SU-DHL-6 (cell line): ENCODE data around the gene DSN1.

Experiments used
- H2AFZ ChIP-seq: fragments of 200-600 bp; sonication (generic); 2 replicates; pipeline ENCODE4 v1.6.1; 2014; ENCODE audit warnings: low read depth, mild to moderate bottlenecking, moderate library complexity, mixed read lengths, antibody characterized with exemption, low read length; ENCODE audit not compliant: severe bottlenecking
- H3F3A ChIP-seq: fragments of 200-600 bp; shearing (Covaris generic); 2 replicates; pipeline ENCODE4 v1.6.0; 2016; ENCODE audit warnings: antibody characterized with exemption, mild to moderate bottlenecking; ENCODE audit not compliant: insufficient read depth
- H3K27ac ChIP-seq: fragments of 200-600 bp; sonication (generic); 2 replicates; pipeline ENCODE4 v1.5.1; 2016; ENCODE audit warnings: low read depth, mild to moderate bottlenecking, low read length, moderate library complexity, mixed read lengths
- H3K27me3 ChIP-seq: fragments of 200-600 bp; sonication (generic), shearing (Covaris generic); 2 replicates; pipeline ENCODE4 v1.6.0; 2014; ENCODE audit warnings: mild to moderate bottlenecking, low read length
- H3K36me3 ChIP-seq: fragments of 200-600 bp; sonication (generic); 2 replicates; pipeline ENCODE4 v1.6.1; 2014; ENCODE audit warnings: mild to moderate bottlenecking, low read length, mixed read lengths
- H3K4me2 ChIP-seq: fragments of 300-600, 200-600 bp; shearing (Covaris generic), sonication (generic); 2 replicates; pipeline ENCODE4 v1.6.0; 2014; ENCODE audit warnings: low read length, low read depth, mild to moderate bottlenecking; ENCODE audit not compliant: poor library complexity, severe bottlenecking
- H3K4me3 ChIP-seq: fragments of 200-600 bp; sonication (generic); 2 replicates; pipeline ENCODE4 v1.5.1; 2014; ENCODE audit warnings: antibody characterized with exemption, low read length, mild to moderate bottlenecking, mixed read lengths; ENCODE audit not compliant: insufficient read depth, poor library complexity, severe bottlenecking
- H3K79me2 ChIP-seq: fragments of 200-600 bp; sonication (generic); 2 replicates; pipeline ENCODE4 v1.6.1; 2014; ENCODE audit warnings: mild to moderate bottlenecking, low read length, moderate library complexity; ENCODE audit not compliant: insufficient read depth
- H3K9ac ChIP-seq: fragments of 200-600 bp; sonication (generic); 2 replicates; pipeline ENCODE4 v1.7.0; 2014; ENCODE audit warnings: mild to moderate bottlenecking, low read length
- H3K9me2 ChIP-seq: fragments of 200-600 bp; sonication (generic); replicated peaks from 2 replicates; pipeline ENCODE4 v1.6.1; 2014; ENCODE audit warnings: low read length; ENCODE audit not compliant: insufficient read depth
- H3K9me3 ChIP-seq: fragments of 200-600 bp; sonication (generic); 2 replicates; pipeline ENCODE4 v1.6.1; 2014; ENCODE audit warnings: low read length, mixed read lengths; ENCODE audit not compliant: insufficient read depth
- H4K20me1 ChIP-seq: fragments of 200-600 bp; sonication (generic); 2 replicates; pipeline ENCODE4 v1.6.1; 2014; ENCODE audit warnings: low read depth, mild to moderate bottlenecking, antibody characterized with exemption, low read length, moderate library complexity, mixed read lengths
- CTCF ChIP-seq: fragments of 200-600 bp; sonication (generic); IDR thresholded peaks from one replicate; pipeline ENCODE4 v1.5.1; 2017; ENCODE audit warnings: antibody characterized with exemption, mild to moderate bottlenecking, low read length, moderate library complexity; ENCODE audit not compliant: insufficient read depth, poor library complexity, severe bottlenecking
- EZH2phosphoT487 ChIP-seq: fragments of 200-600 bp; sonication (generic), shearing (Covaris generic); conservative IDR thresholded peaks from 2 replicates; pipeline ENCODE4 v1.6.1; 2018; ENCODE audit warnings: mild to moderate bottlenecking, antibody characterized with exemption, low read length, moderate library complexity, mixed read lengths

Gene DSN1

GRCh38 chr20:36756496-36756895, 17.1 kb downstream of the DSN1 start:
- no peak overlapping the region for H3K4me2 ChIP-seq
- H3K9me2 ChIP-seq = no peaks in the 10 kb centered on the region
- H2AFZ ChIP-seq = no peak overlapping the region
- peaks cover 39% of the 10 kb centered on the region for H3K36me3 ChIP-seq
- no peaks in the 10 kb centered on the region for H3K27me3 ChIP-seq
- peaks cover 9% of the 10 kb centered on the region; the same call in 1 of the 2 replicates for H3F3A ChIP-seq
- no peak overlapping the region for H3K27ac ChIP-seq
- H4K20me1 ChIP-seq = no peaks in the 10 kb centered on the region
- no peak overlapping the region for H3K4me3 ChIP-seq
- H3K9ac ChIP-seq = no peak overlapping the region
- H3K9me3 ChIP-seq = no peaks in the 10 kb centered on the region
- TF ChIP-seq EZH2phosphoT487 (no peak), CTCF (no peak)
- H3K79me2 ChIP-seq = no peaks in the 10 kb centered on the region

- no peaks in the 10 kb centered on the region for H3K27me3 ChIP-seq
- no peaks in the 10 kb centered on the region for H3K9me2 ChIP-seq
- no peak overlapping the region for H3K4me2 ChIP-seq
- H3K9ac ChIP-seq = no peak overlapping the region
- H3K27ac ChIP-seq = no peak overlapping the region
- TF ChIP-seq CTCF = peak; percentile 29
- no peak for TF ChIP-seq EZH2phosphoT487
- H3F3A ChIP-seq = peaks cover 9% of the 10 kb centered on the region; the same call in 1 of the 2 replicates
- H3K36me3 ChIP-seq = peaks cover 39% of the 10 kb centered on the region
- no peak overlapping the region for H2AFZ ChIP-seq
- H3K9me3 ChIP-seq = no peaks in the 10 kb centered on the region
- no peak overlapping the region for H3K4me3 ChIP-seq
- H4K20me1 ChIP-seq = no peaks in the 10 kb centered on the region
- H3K79me2 ChIP-seq = no peaks in the 10 kb centered on the region
Observed at GRCh38 chr20:36754656-36755222, 18.8 kb downstream of the DSN1 start.

- Histone ChIP-seq H3K9me2 (no peaks in the 10 kb centered on the region), H3K36me3 (peaks cover 35% of the 10 kb centered on the region), H3K27ac (no peak overlapping the region), H3K9me3 (no peaks in the 10 kb centered on the region), H4K20me1 (no peaks in the 10 kb centered on the region), H3K79me2 (no peaks in the 10 kb centered on the region), H3K4me2 (no peak overlapping the region), H3K4me3 (no peak overlapping the region), H3K9ac (no peak overlapping the region), H3F3A (peaks cover 17% of the 10 kb centered on the region; the same call in 1 of the 2 replicates), H3K27me3 (no peaks in the 10 kb centered on the region), H2AFZ (no peak overlapping the region)
- no peak for TF ChIP-seq EZH2phosphoT487
- TF ChIP-seq CTCF = no peak
Observed at GRCh38 chr20:36752582-36752981, 21.0 kb downstream of the DSN1 start.
